Tibial nerve (tissue), 4 donors: ENCODE data around the gene NDUFB11. TPM values are rescaled to one million over a fixed set of nuclear protein-coding genes. Genes with fewer than 3 reads are reported as not detected.

Experiments used
- DNase-seq, 2 donors: peaks; one replicate each; pipeline ENCODE4 v3.0.0-alpha.2; 2019; ENCODE audit warnings: low spot score in 2 of 2
- H3K27ac ChIP-seq, 4 donors: fragments of 200-600 bp; sonication (generic) in 3 of 4; one replicate each; pipeline ENCODE4 v1.5.1; 2017 to 2019; ENCODE audit warnings: mild to moderate bottlenecking in 1 of 4
- H3K27me3 ChIP-seq, 2 donors: fragments of 200-600 bp; sonication (generic) in 1 of 2; one replicate each; pipeline versions ENCODE4 v1.5.1 to v1.6.0; 2017 to 2019
- H3K36me3 ChIP-seq, 3 donors: fragments of 200-600 bp; sonication (generic); one replicate each; pipeline ENCODE4 v1.5.1; 2018 to 2019
- H3K4me1 ChIP-seq, 4 donors: fragments of 200-600 bp; sonication (generic) in 3 of 4; one replicate each; pipeline ENCODE4 v1.5.1; 2017 to 2019
- H3K4me3 ChIP-seq, 4 donors: fragments of 200-600 bp; sonication (generic) in 3 of 4; one replicate each; pipeline ENCODE4 v1.5.1; 2017 to 2019; ENCODE audit warnings: mild to moderate bottlenecking in 1 of 4, moderate library complexity in 1 of 4
- H3K9me3 ChIP-seq, 4 donors: fragments of 200-600 bp; sonication (generic) in 3 of 4; one replicate each; pipeline ENCODE4 v1.5.1; 2017 to 2019
- CTCF ChIP-seq, 5 experiments: fragments of 200-600 bp in 3 of 5; fragments of 450-650 bp in 2 of 5; sonication (generic) in 3 of 5; IDR thresholded peaks; one replicate each; pipeline ENCODE4 v1.5.1; 2016 to 2019; ENCODE audit warnings: antibody characterized with exemption in 5 of 5, mild to moderate bottlenecking in 3 of 5, moderate library complexity in 2 of 5
- EP300 ChIP-seq, 2 donors: sonication (generic); formaldehyde crosslinking; IDR thresholded peaks; one replicate each; pipeline ENCODE4 v1.6.1; 2017; ENCODE audit warnings: antibody characterized with exemption in 2 of 2, mild to moderate bottlenecking in 1 of 2
- POLR2A ChIP-seq, 2 donors: fragments of 450-650 bp; IDR thresholded peaks; one replicate each; pipeline ENCODE4 v1.6.1; 2017; ENCODE audit warnings: antibody characterized with exemption in 2 of 2, mild to moderate bottlenecking in 2 of 2, moderate library complexity in 2 of 2
- WGBS, 2 donors: methylation state at CpG; one replicate each; pipeline ENCODE4 v1.1.5; 2018; 5-methylcytosine and 5-hydroxymethylcytosine counted together
- total RNA-seq, 4 donors: library from RNA; depleted of rRNA; stranded (reverse); fragments of >200 nt; gene quantifications; one replicate each; pipeline ENCODE4 v1.1.0, GENCODE V29; 2016

NDUFB11 gene
- total RNA-seq, 4 donors from 2014 or later, result 45.4 to 78.1 (median 60.5) TPM

- no peak overlapping the region for H3K4me3 ChIP-seq
- peaks cover 0 to 65% (median 0%) of the 10 kb centered on the region in 3 donors for H3K36me3 ChIP-seq
- H3K9me3 ChIP-seq, result no peaks in the 10 kb centered on the region
- DNase-seq, result no peak
- TF ChIP-seq EP300 (IDR thresholded peaks at IDR 0.05) (no peak), POLR2A (IDR thresholded peaks at IDR 0.05) (no peak)
- H3K27ac ChIP-seq, result no peak overlapping the region
- 80 to 83% methylated on average over 1 to 12 of the region's 17 CpGs for WGBS, 2 donors
- H3K4me1 ChIP-seq, result peaks cover 0 to 3% (median 0%) of the 10 kb centered on the region in 4 donors
- H3K27me3 ChIP-seq, result peaks cover 0 to 15% of the 10 kb centered on the region in 2 donors
These were observed 40.7 kb upstream of the NDUFB11 start for GRCh38 chrX:47185241-47185640.

DNA sequence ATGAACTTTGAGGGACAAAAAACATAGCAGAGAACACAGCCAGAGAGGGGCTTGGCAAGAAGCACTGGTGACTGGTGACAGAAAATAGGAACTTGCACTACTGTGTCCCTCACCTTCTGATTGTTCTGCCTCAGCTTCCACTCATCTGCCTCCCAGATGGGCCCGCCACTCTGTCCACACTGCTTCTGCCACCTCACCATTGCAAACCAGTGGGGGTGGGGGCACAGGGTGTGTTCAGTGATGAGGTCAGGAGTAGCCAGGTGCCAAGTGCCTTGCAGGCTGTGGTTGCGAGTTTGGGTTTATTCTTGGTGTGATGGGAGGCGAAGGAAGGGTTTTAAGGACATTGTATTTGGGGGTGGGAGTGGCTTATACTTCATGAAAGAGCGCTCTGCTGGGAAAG is 40.0 kb upstream of the NDUFB11 start:
- WGBS, 2 donors, result 82 to 90% methylated on average over 4 of the region's 4 CpGs
- Histone ChIP-seq H3K4me1 (no peaks in the 10 kb centered on the region), H3K27me3 (peaks cover 0 to 20% of the 10 kb centered on the region in 2 donors)

GRCh38 chrX:47182106-47182700 is 37.7 kb upstream of the NDUFB11 start:
- Histone ChIP-seq H3K27ac (no peak overlapping the region), H3K27me3 (peaks cover 0 to 21% of the 10 kb centered on the region in 2 donors), H3K4me1 (no peaks in the 10 kb centered on the region), H3K4me3 (no peak overlapping the region), H3K36me3 (peaks cover 0 to 93% (median 0%) of the 10 kb centered on the region in 3 donors), H3K9me3 (no peaks in the 10 kb centered on the region)
- DNase-seq, result no peak
- WGBS, 2 donors, result 86 to 92% methylated on average over 7 to 9 of the region's 9 CpGs
- TF ChIP-seq POLR2A (IDR thresholded peaks at IDR 0.05), result no peak
- no peak for TF ChIP-seq EP300 (IDR thresholded peaks at IDR 0.05)
- no peak for TF ChIP-seq CTCF (IDR thresholded peaks at IDR 0.05)

More for the DNA sequence above, 40.0 kb upstream of the NDUFB11 start:
- no peaks in the 10 kb centered on the region for H3K9me3 ChIP-seq
- H3K4me3 ChIP-seq, result no peak overlapping the region
- H3K36me3 ChIP-seq, result peaks cover 0 to 72% (median 0%) of the 10 kb centered on the region in 3 donors
- no peak for DNase-seq
- no peak overlapping the region for H3K27ac ChIP-seq
- TF ChIP-seq EP300 (IDR thresholded peaks at IDR 0.05) (no peak), POLR2A (IDR thresholded peaks at IDR 0.05) (no peak), CTCF (IDR thresholded peaks at IDR 0.05) (no peak)

- peaks cover 0 to 21% of the 10 kb centered on the region in 2 donors for H3K27me3 ChIP-seq
- WGBS, 2 donors, result 90% methylated on average over 10 of the region's 10 CpGs; no CpG with 5 or more reads in 1 of the 2 donors
- H3K36me3 ChIP-seq, result peaks cover 0 to 93% (median 0%) of the 10 kb centered on the region in 3 donors
- no peak overlapping the region for H3K27ac ChIP-seq
- TF ChIP-seq EP300 (IDR thresholded peaks at IDR 0.05), result no peak
- TF ChIP-seq CTCF (IDR thresholded peaks at IDR 0.05), result no peak
- TF ChIP-seq POLR2A (IDR thresholded peaks at IDR 0.05), result no peak
- H3K4me1 ChIP-seq, result no peaks in the 10 kb centered on the region
- DNase-seq, result no peak
- no peaks in the 10 kb centered on the region for H3K9me3 ChIP-seq
- no peak overlapping the region for H3K4me3 ChIP-seq
These were observed 36.8 kb upstream of the NDUFB11 start for GRCh38 chrX:47181301-47181700.

DNA sequence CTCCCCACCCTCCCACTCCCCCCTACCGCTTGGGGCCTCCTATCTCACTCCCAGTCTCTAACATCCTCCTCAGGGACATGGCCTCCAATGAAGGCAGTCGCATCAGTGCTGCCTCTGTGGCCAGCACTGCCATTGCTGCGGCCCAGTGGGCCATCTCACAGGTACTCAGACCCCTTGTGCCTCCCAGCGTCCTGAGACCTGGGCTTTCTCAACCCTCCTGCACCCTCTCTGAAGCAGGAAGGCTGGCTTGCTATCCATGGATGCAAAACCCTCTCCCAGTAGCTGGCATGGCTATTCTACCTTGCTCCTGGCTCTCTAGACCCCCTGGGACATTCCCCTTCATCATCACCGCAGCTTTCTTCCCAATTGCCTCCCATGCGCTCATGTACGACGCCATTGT is 35.8 kb upstream of the NDUFB11 start:
- no peak for TF ChIP-seq CTCF (IDR thresholded peaks at IDR 0.05)
- no peak for TF ChIP-seq EP300 (IDR thresholded peaks at IDR 0.05)
- TF ChIP-seq POLR2A (IDR thresholded peaks at IDR 0.05), result no peak
- H3K27ac ChIP-seq, result no peak overlapping the region
- H3K36me3 ChIP-seq, result peaks cover 0 to 93% (median 0%) of the 10 kb centered on the region in 3 donors
- no peak overlapping the region for H3K4me3 ChIP-seq
- DNase-seq, result no peak
- H3K9me3 ChIP-seq, result no peaks in the 10 kb centered on the region
- no peaks in the 10 kb centered on the region for H3K4me1 ChIP-seq
- peaks cover 0 to 16% of the 10 kb centered on the region in 2 donors for H3K27me3 ChIP-seq
- 84 to 92% methylated on average over 5 to 8 of the region's 8 CpGs for WGBS, 2 donors
